Activated CD8-positive, alpha-beta memory T cell treated with anti-CD3 and anti-CD28 coated beads, Interleukin-2, amount 50 U/mL, for 1 hour (primary cell): ENCODE data around the gene NLGN1.

ENCODE experiments used
- DNase-seq: peaks from one replicate; pipeline ENCODE4 v3.0.0-alpha.2; 2020; ENCODE audit errors: extremely low read depth

NLGN1 gene

GRCh38 chr3:173770011-173770410 is 372.5 kb downstream of the NLGN1 start:
- no peak for DNase-seq

DNA sequence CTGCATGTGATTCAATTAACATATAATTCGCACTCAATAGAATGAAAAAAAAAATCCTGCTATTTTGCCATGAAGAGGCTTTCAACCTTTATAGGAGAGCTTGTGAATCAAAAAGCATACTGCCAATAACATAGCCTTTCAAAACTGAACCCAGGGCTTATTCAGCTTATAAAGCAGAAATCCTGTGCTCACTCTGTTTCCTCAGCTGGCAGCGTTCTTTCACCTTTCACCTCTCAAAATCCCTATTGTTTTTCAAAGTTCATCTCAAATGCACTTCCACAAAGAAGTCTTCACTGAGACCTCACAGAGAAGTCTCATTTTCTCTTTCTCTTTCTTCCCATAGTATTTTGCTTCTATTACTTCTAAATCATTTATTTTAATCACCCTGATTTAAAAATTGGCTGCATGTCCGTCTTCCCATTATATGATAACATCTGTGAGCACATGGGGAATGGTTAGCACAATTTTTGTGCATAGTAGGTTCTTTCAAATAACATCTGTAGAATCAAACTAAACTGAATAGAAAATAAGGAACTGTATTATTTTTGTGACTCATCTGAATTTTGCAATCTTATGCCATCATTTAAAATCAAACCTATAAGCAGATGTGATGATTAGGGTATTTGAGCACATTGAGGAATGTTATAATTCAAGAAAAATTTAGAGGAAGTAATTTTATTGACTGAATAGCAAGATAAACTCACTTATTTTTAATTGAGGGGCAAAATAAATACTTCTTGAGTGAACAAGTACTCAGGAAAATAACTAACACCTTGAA is 373.4 kb downstream of the NLGN1 start:
- no peak for DNase-seq

DNA sequence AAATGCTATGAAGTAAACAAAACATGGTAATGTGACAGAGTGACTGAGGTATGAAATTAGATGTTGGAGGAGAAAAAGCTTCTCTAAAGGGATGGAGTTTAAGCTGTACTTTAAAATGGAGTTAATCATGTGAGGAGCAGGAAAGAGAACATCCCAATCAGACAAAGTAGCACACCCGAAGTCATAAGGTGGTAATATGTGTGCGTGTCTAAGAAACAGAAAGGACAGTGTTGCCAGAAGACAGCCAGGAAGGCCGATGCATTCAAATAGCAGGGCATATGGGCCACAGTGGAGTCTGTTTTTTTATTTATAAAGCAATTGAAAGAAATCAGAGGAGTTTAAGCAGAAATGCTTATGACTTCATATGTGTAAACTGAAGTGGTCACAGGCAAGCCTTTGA is 376.3 kb downstream of the NLGN1 start:
- no peak for DNase-seq

DNA sequence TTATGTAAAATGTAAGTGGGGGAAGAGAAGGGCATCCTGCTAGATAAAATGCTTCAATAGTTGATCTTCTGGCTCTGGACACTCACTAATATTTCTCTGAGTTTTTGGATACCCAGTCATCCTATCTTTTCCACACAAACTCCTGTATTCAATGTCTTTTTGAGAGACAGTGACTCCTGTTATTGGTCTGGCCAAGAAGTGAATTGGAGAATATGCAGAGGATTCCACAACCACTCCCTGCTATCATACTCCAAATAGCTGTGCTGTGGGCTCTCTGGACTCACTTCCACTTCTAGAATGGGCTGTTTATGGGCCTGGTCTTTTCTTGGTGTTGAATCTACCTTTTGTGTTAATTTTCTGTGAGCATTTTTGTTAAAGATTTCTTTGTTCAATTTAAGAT is 376.8 kb downstream of the NLGN1 start:
- no peak for DNase-seq

GRCh38 chr3:173778251-173778650 is 380.7 kb downstream of the NLGN1 start:
- no peak for DNase-seq

- no peak for DNase-seq
These were observed 382.5 kb downstream of the NLGN1 start for GRCh38 chr3:173780067-173780466.

DNA sequence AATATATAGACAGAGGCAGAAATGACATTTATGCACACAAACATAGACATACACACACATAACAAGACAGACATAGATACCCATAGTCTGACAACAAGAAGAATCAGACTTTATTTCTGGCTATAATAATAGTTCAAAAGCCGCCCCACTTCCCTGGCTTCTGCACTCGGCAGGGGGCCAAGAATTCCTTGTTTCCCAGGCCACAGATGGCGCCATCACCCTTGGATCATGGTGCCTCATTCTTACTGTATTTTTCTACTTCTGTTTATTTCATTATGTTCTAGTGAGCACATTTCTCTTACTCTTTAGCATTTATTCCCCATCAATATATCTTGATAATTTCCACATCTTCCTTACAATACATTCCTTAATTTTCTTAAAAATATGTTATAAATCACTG is 387.5 kb downstream of the NLGN1 start:
- no peak for DNase-seq

- no peak for DNase-seq
These were observed 392.1 kb downstream of the NLGN1 start for GRCh38 chr3:173789530-173790162.

DNA sequence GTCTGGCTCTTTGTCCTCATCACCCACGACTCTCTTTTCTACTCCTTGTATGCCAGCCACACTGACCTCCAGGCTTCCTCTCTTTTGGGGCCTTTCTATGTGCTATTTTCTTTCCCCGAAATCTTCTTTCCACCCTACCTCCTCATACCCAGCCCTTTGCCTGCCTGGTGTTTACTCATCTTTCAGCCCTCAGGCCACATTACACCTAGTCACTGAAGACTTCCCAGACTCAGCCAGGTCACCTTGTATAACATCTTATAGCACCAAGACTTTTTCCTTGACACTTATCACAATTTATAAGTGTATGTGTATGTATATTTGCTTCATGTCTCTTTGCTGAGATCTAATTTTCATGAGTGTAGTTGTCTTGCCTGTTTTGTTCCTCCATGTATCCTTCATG is 396.4 kb downstream of the NLGN1 start:
- no peak for DNase-seq

- DNase-seq = no peak
These were observed 398.9 kb downstream of the NLGN1 start for GRCh38 chr3:173796405-173796804.

DNA sequence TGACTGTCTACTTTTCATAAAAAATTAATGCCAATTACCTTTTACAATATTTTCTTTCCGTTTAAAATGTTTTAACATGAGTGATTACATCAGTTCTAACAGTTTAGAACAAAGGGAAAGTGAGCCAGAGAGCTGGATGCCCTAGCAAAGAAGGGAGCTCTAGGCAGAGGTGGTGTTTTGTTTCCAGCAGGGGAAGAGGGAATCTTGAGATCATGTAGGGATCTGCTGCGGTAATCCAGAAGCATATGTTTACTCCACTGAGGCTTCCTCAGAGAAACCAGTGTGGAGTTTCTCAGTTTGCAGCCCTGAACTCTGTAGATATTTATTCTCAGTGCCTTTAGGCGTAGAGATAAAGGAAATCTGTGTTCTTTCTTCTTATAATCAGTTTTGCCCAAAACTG is 399.3 kb downstream of the NLGN1 start:
- no peak for DNase-seq

- no peak for DNase-seq
These were observed 401.7 kb downstream of the NLGN1 start for GRCh38 chr3:173799060-173799816.

DNA sequence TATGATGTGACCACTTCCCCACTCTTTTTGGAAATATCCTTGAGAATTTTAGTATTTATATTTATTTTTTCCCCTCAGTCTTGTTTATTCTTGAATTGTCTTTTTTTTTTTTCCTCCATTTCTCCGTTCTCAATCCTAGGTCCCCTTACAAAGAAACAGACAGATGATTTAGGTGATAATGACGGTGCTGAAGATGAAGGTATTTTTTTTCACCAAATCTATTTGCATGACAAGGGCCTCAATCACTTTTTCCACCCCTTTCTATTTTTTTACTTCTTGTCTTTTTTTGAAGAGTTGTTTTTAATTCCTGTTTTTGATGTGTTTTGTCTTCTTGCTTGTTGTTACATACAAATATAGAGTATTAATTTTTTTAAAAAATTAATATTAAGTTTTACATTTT is 402.6 kb downstream of the NLGN1 start:
- DNase-seq = no peak

- DNase-seq = no peak
These were observed 417.3 kb downstream of the NLGN1 start for GRCh38 chr3:173814809-173815208.

GRCh38 chr3:173819368-173819767 is 421.8 kb downstream of the NLGN1 start:
- DNase-seq = no peak

- no peak for DNase-seq
These were observed 426.4 kb downstream of the NLGN1 start for GRCh38 chr3:173823911-173824460.

- DNase-seq = no peak
These were observed 428.2 kb downstream of the NLGN1 start for GRCh38 chr3:173825730-173826129.

DNA sequence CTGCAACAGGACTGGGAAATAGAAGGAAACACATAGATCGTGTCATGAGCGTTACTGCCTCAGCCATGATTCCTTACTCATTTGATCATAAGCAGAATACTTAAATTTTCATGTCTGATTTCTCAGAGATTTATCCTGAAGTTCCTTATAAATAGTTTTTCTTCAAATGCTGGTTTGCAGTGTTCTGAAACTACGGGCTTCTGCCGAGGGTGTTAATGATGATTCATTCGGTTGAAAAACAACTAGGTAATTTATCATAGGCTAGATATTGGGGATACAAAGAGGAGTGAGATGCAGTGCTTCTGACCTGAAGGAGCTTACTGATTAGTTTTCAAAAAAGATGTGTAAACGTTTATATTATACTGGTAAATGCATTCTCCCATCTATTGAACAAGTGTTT is 428.9 kb downstream of the NLGN1 start:
- DNase-seq = no peak

DNA sequence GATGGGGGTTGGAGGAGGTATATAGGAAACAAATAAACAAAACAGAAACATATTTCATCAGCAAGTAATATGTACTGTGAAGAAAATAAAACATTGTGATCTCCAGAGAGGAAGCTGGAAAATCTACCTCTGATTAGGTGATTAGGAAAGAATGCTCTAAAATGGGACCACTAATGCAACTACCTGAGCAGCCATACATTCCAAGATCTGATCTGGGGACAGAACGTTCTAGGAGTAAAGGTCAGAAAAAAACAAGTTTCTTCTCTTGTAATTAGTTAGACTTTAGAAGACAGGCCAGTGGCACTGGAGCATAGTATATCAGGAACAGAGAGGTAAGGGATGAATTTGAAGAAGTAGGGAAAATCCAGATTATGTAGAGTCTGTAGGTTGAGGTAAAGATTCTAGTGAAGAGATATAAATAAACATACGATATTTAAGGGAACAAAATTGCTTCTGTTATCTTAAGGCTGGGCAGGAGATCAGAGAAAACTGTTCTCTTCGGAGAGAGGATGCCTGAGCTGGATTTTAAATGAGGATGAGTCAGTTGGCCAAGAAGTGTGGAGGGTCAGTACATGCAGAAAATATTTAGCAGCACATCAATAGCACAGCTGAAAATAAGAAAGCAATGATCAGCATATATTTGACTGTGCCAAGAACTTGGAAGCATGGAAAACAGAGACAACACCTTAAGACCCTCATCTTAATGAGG is 429.5 kb downstream of the NLGN1 start:
- DNase-seq = no peak

DNA sequence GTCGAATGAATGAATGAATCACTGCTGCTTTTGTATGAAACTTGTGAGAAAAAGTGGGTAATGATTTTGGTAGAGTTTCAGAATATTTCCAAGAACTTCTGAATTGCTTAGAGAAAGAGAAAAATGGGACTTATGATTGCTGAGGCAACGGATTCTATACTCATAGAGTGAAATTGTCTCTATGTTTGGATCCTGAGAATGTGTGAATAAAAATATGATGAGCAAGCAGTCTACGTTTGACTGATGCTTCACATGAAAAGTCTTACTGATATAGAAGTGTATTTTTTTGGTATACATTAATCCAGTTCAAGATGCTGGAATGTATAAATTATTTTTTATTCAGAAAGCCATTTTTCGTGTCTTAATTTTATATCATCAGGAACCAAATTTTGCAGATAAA is 441.1 kb downstream of the NLGN1 start:
- no peak for DNase-seq

- DNase-seq = no peak
These were observed 442.3 kb downstream of the NLGN1 start for GRCh38 chr3:173839859-173840258.

DNA sequence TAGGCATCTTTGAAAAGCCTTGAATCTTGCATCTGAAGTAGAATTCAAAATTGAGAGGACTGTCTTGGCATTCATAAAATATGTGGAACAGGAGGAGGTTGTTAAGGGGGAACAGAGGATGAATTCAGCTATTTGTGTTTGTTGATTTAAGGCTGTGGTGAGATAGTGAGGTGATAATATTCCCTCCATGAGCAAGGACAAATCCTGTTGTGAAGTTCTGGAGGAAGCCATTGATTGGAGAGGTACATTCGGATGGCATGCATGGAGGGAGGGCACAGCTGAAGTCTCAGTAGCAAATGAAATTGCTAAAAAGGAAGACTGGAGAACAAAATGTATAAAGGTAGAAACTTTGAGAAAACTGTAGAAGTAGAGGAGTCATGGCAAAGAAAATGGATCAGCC is 443.8 kb downstream of the NLGN1 start:
- DNase-seq = no peak
